Neural cell (in vitro differentiated cells): Measurements from ENCODE around the gene LRMDA. TPM values are rescaled to one million over a fixed set of nuclear protein-coding genes. Genes with fewer than 3 reads are reported as not detected.

Experiments
- H2AFZ ChIP-seq: fragments of 200-600, 300-800 bp; sonication (generic), shearing (Covaris generic); 2 replicates; pipeline ENCODE4 v1.6.0; 2014; ENCODE audit warnings: low read depth, mild to moderate bottlenecking, antibody characterized with exemption, low read length, moderate library complexity
- H3F3A ChIP-seq: fragments of 200-600 bp; shearing (Covaris generic); 2 replicates; pipeline ENCODE4 v1.6.1; 2016; ENCODE audit warnings: mild to moderate bottlenecking, moderate library complexity, mixed read lengths, antibody characterized with exemption, low read length; ENCODE audit not compliant: insufficient read depth, poor library complexity, severe bottlenecking
- H3K27ac ChIP-seq: fragments of 200-600, 300-800 bp; sonication (generic), shearing (Covaris generic); 2 replicates; pipeline ENCODE4 v1.5.1; 2014; ENCODE audit warnings: mild to moderate bottlenecking, low read length, moderate library complexity
- H3K27me3 ChIP-seq: fragments of 300-800, 200-600 bp; sonication (generic), shearing (Covaris generic); 2 replicates; pipeline ENCODE4 v1.6.0; 2014; ENCODE audit warnings: mild to moderate bottlenecking, low read depth, low read length, moderate library complexity; ENCODE audit not compliant: insufficient read depth
- H3K36me3 ChIP-seq: fragments of 300-800, 200-600 bp; sonication (generic), shearing (Covaris generic); 2 replicates; pipeline ENCODE4 v1.5.1; 2014; ENCODE audit warnings: mild to moderate bottlenecking, antibody characterized with exemption, low read length, moderate library complexity; ENCODE audit not compliant: insufficient read depth
- H3K4me2 ChIP-seq: fragments of 300-800, 200-600 bp; sonication (generic), shearing (Covaris generic); 2 replicates; pipeline ENCODE4 v1.6.0; 2014; ENCODE audit warnings: mild to moderate bottlenecking, low read length
- H3K4me3 ChIP-seq: fragments of 300-800, 200-600 bp; sonication (generic), shearing (Covaris generic); 2 replicates; pipeline ENCODE4 v1.5.1; 2014; ENCODE audit warnings: mild to moderate bottlenecking, low read length, moderate library complexity
- H3K79me2 ChIP-seq: fragments of 200-600 bp; shearing (Covaris generic); replicated peaks from 2 replicates; pipeline ENCODE4 v1.6.0; 2014; ENCODE audit warnings: mild to moderate bottlenecking, low read length, moderate library complexity; ENCODE audit not compliant: insufficient read depth
- H3K9ac ChIP-seq: fragments of 300-800, 200-600 bp; sonication (generic), shearing (Covaris generic); 2 replicates; pipeline ENCODE4 v1.6.1; 2016; ENCODE audit warnings: mild to moderate bottlenecking, low read length, mixed read lengths
- H3K9me2 ChIP-seq: fragments of 200-600 bp; shearing (Covaris generic); 2 replicates; pipeline ENCODE4 v1.6.1; 2016; ENCODE audit warnings: mild to moderate bottlenecking, low read length, mixed read lengths; ENCODE audit not compliant: insufficient read depth
- H3K9me3 ChIP-seq: fragments of 200-600, 300-800 bp; sonication (generic), shearing (Covaris generic); 2 replicates; pipeline ENCODE4 v1.6.1; 2016; ENCODE audit warnings: mild to moderate bottlenecking, mixed run types, low read length, moderate library complexity, mixed read lengths
- H4K20me1 ChIP-seq: fragments of 200-600 bp; shearing (Covaris generic); 2 replicates; pipeline ENCODE4 v1.6.1; 2016; ENCODE audit warnings: mild to moderate bottlenecking, mixed run types; ENCODE audit not compliant: insufficient read depth
- CTCF ChIP-seq: fragments of 450-650 bp; IDR thresholded peaks from 2 replicates; pipeline ENCODE4 v1.5.1; 2014; ENCODE audit warnings: antibody characterized with exemption, mild to moderate bottlenecking, moderate library complexity; ENCODE audit not compliant: poor library complexity, severe bottlenecking
- EP300 ChIP-seq: fragments of 450-650 bp; conservative IDR thresholded peaks from 2 replicates; pipeline ENCODE4 v1.6.1; 2014; ENCODE audit warnings: antibody characterized with exemption, mild to moderate bottlenecking, moderate library complexity; ENCODE audit not compliant: poor library complexity, severe bottlenecking
- EZH2 ChIP-seq: fragments of 200-600, 300-800 bp; shearing (Covaris generic), sonication (generic); IDR thresholded peaks from 2 replicates; pipeline ENCODE4 v1.6.1; 2014; ENCODE audit warnings: antibody characterized with exemption, low read length, borderline replicate concordance, mild to moderate bottlenecking; ENCODE audit not compliant: insufficient read depth, poor library complexity, severe bottlenecking
- MXI1 ChIP-seq: fragments of 450-650 bp; conservative IDR thresholded peaks from 2 replicates; pipeline ENCODE4 v1.6.1; 2014; ENCODE audit warnings: antibody characterized with exemption, mild to moderate bottlenecking; ENCODE audit not compliant: poor library complexity, severe bottlenecking
- POLR2AphosphoS5 ChIP-seq: IDR thresholded peaks from 2 replicates; pipeline ENCODE4 v1.6.1; 2012
- RAD21 ChIP-seq: fragments of 450-650 bp; conservative IDR thresholded peaks from 2 replicates; pipeline ENCODE4 v1.6.1; 2014; ENCODE audit warnings: antibody characterized with exemption, mild to moderate bottlenecking, moderate library complexity
- REST ChIP-seq: IDR thresholded peaks from 2 replicates; pipeline ENCODE4 v1.6.1; 2012; ENCODE audit warnings: borderline replicate concordance
- SMC3 ChIP-seq: fragments of 450-650 bp; conservative IDR thresholded peaks from 2 replicates; pipeline ENCODE4 v1.6.1; 2014; ENCODE audit warnings: antibody characterized with exemption, mild to moderate bottlenecking, moderate library complexity; ENCODE audit not compliant: poor library complexity
- TAF1 ChIP-seq: IDR thresholded peaks from 2 replicates; pipeline ENCODE4 v1.6.1; 2012; ENCODE audit warnings: low read depth
- polyA plus RNA-seq: library from polyadenylated mRNA; depleted of rRNA; stranded (reverse); fragments of >200 nt; gene quantifications from 2 replicates; pipeline ENCODE4 v1.2.3, GENCODE V29; 2014

Gene LRMDA
- polyA plus RNA-seq, 1 donor from 2014 or later: 5.6 TPM

GRCh38 chr10:75607576-75607975 is 176.2 kb downstream of the LRMDA start:
- no peak overlapping the region for H3K4me3 ChIP-seq
- H4K20me1 ChIP-seq: no peaks in the 10 kb centered on the region
- no peak overlapping the region for H3K27ac ChIP-seq
- no peak overlapping the region for H2AFZ ChIP-seq
- no peaks in the 10 kb centered on the region for H3K9me3 ChIP-seq
- no peaks in the 10 kb centered on the region for H3K9me2 ChIP-seq
- TF ChIP-seq EP300 (no peak), EZH2 (no peak), POLR2AphosphoS5 (no peak), CTCF (no peak), TAF1 (no peak), MXI1 (no peak), RAD21 (no peak), REST (no peak), SMC3 (no peak)
- H3K9ac ChIP-seq: no peak overlapping the region
- H3F3A ChIP-seq: no peaks in the 10 kb centered on the region
- no peak overlapping the region for H3K4me2 ChIP-seq
- no peaks in the 10 kb centered on the region for H3K79me2 ChIP-seq
- peaks cover 44% of the 10 kb centered on the region for H3K27me3 ChIP-seq
- H3K36me3 ChIP-seq: no peaks in the 10 kb centered on the region

DNA sequence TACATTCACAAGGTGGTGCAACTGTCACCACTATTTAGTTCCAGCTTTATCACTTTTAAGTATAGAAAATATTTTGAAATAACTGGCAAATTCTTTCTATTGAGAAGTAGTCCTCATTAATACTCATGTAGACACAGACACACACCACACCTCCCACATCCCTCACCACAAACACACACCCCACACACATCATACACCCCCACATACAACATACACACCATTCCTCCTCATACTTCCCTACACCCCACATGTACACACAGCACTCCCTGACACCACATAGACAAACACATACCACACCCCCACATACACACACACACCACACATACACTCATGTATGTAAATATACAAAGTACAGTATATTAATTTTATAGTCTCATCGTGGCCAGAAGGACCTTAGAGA is 178.8 kb downstream of the LRMDA start:
- H3K9me2 ChIP-seq: no peaks in the 10 kb centered on the region
- no peak overlapping the region for H2AFZ ChIP-seq
- H4K20me1 ChIP-seq: no peaks in the 10 kb centered on the region
- no peaks in the 10 kb centered on the region for H3K79me2 ChIP-seq
- peaks cover 18% of the 10 kb centered on the region for H3K27me3 ChIP-seq
- no peak overlapping the region for H3K9ac ChIP-seq
- no peaks in the 10 kb centered on the region for H3F3A ChIP-seq
- TF ChIP-seq EP300: no peak
- no peak for TF ChIP-seq POLR2AphosphoS5
- no peak for TF ChIP-seq RAD21
- TF ChIP-seq EZH2: no peak
- TF ChIP-seq SMC3: no peak
- TF ChIP-seq REST: no peak
- TF ChIP-seq MXI1: no peak
- TF ChIP-seq TAF1: no peak
- no peak for TF ChIP-seq CTCF
- no peaks in the 10 kb centered on the region for H3K36me3 ChIP-seq
- no peaks in the 10 kb centered on the region for H3K9me3 ChIP-seq
- no peak overlapping the region for H3K27ac ChIP-seq
- no peak overlapping the region for H3K4me3 ChIP-seq
- H3K4me2 ChIP-seq: no peak overlapping the region
